WTC11 (cell line): Measurements from ENCODE around the gene FAM136A. TPM values are rescaled to one million over a fixed set of nuclear protein-coding genes. Genes with fewer than 3 reads are reported as not detected.

Source experiments
- ATAC-seq: fragments of 200-7000 bp; cut with Tn5 transposase; 2 replicates; pipeline ENCODE4 v1.10.0; 2021; ENCODE audit warnings: mild to moderate bottlenecking, moderate library complexity
- CTCF ChIA-PET: fragments of 300-600 bp; sonication (Branson Sonifier 250); formaldehyde crosslinking; loops from one replicate; lab custom pipeline; 2021; ENCODE audit warnings: antibody characterized with exemption; lab: Charles Lee
- POLR2A ChIA-PET: fragments of 350-600 bp; sonication (Branson Sonifier 250); formaldehyde crosslinking; loops from one replicate; lab custom pipeline; 2021; ENCODE audit warnings: antibody characterized with exemption; lab: Charles Lee
- DNase-seq: peaks from one replicate; pipeline ENCODE4 v3.0.0; 2021; ENCODE audit warnings: low spot score
- H3K27ac Mint-ChIP-seq: 2 replicates; pipeline ENCODE4 v1.8.0; 2021; ENCODE audit warnings: mixed read lengths
- H3K27me3 Mint-ChIP-seq: 2 replicates; pipeline ENCODE4 v1.8.0; 2021; ENCODE audit warnings: low read depth, mild to moderate bottlenecking, moderate library complexity, mixed read lengths
- H3K36me3 Mint-ChIP-seq: 2 replicates; pipeline ENCODE4 v1.8.0; 2021; ENCODE audit warnings: mixed read lengths
- H3K4me1 Mint-ChIP-seq: 2 replicates; pipeline ENCODE4 v1.8.0; 2022; ENCODE audit warnings: mixed read lengths
- H3K4me3 Mint-ChIP-seq: 2 replicates; pipeline ENCODE4 v1.8.0; 2021; ENCODE audit warnings: mild to moderate bottlenecking, moderate library complexity, mixed read lengths
- H3K9me3 Mint-ChIP-seq: 2 replicates; pipeline ENCODE4 v1.8.0; 2021; ENCODE audit warnings: mixed read lengths
- CREM ChIP-seq: sonication (generic); formaldehyde crosslinking; IDR thresholded peaks from 2 replicates; pipeline ENCODE4 v1.8.1; 2022; ENCODE audit warnings: mild to moderate bottlenecking, missing genetic modification reagents, moderate library complexity
- ESRRA ChIP-seq: sonication (generic); formaldehyde crosslinking; IDR thresholded peaks from 2 replicates; pipeline ENCODE4 v1.8.1; 2022; ENCODE audit warnings: mild to moderate bottlenecking, missing genetic modification reagents, borderline replicate concordance
- FOXP1 ChIP-seq: sonication (generic); formaldehyde crosslinking; IDR thresholded peaks from 2 replicates; pipeline ENCODE4 v1.8.0; 2022; ENCODE audit warnings: missing genetic modification reagents, mild to moderate bottlenecking, moderate library complexity, borderline replicate concordance
- GABPB1 ChIP-seq: sonication (generic); formaldehyde crosslinking; IDR thresholded peaks from 2 replicates; pipeline ENCODE4 v1.8.1; 2023; ENCODE audit warnings: mild to moderate bottlenecking, missing genetic modification reagents
- HMGXB4 ChIP-seq: sonication (generic); formaldehyde crosslinking; IDR thresholded peaks from 2 replicates; pipeline ENCODE4 v1.8.1; 2023; ENCODE audit warnings: mild to moderate bottlenecking, moderate library complexity, missing genetic modification reagents
- KAT7 ChIP-seq: sonication (generic); formaldehyde crosslinking; IDR thresholded peaks from 2 replicates; pipeline ENCODE4 v1.8.1; 2023; ENCODE audit warnings: missing genetic modification reagents, mild to moderate bottlenecking, borderline replicate concordance
- MYBL2 ChIP-seq: sonication (generic); formaldehyde crosslinking; IDR thresholded peaks from 2 replicates; pipeline ENCODE4 v1.8.1; 2023; ENCODE audit warnings: mild to moderate bottlenecking, moderate library complexity, missing genetic modification reagents
- NFE2L1 ChIP-seq: sonication (generic); formaldehyde crosslinking; IDR thresholded peaks from 2 replicates; pipeline ENCODE4 v1.8.1; 2023; ENCODE audit warnings: missing genetic modification reagents
- PRRX2 ChIP-seq: fragments of 250-450 bp; sonication (Bioruptor Pico); IDR thresholded peaks from 2 replicates; pipeline ENCODE4 v1.8.0; 2021; ENCODE audit warnings: mild to moderate bottlenecking
- SP1 ChIP-seq: sonication (generic); formaldehyde crosslinking; conservative IDR thresholded peaks from 2 replicates; pipeline ENCODE4 v1.8.1; 2022; ENCODE audit warnings: missing genetic modification reagents
- ZNF232 ChIP-seq: sonication (generic); formaldehyde crosslinking; IDR thresholded peaks from 2 replicates; pipeline ENCODE4 v1.8.0; 2022; ENCODE audit warnings: mild to moderate bottlenecking, missing genetic modification reagents
- total RNA-seq: library from RNA; stranded (reverse); gene quantifications from 3 replicates; pipeline ENCODE4 v1.2.3, GENCODE V29; 2021
- TF ChIP-seq, protein P1 (sequence below): sonication (generic); formaldehyde crosslinking; IDR thresholded peaks from 2 replicates; pipeline ENCODE4 v1.8.0; 2023; ENCODE audit warnings: mild to moderate bottlenecking, missing genetic modification reagents
- TF ChIP-seq, protein P2 (sequence below): fragments of 250-450 bp; sonication (Bioruptor Pico); IDR thresholded peaks from 2 replicates; pipeline ENCODE4 v1.9.0; 2021; ENCODE audit warnings: moderate library complexity, mild to moderate bottlenecking, inconsistent platforms, borderline replicate concordance
- TF ChIP-seq, protein P3 (sequence below): sonication (generic); formaldehyde crosslinking; IDR thresholded peaks from 2 replicates; pipeline ENCODE4 v1.8.0; 2023; ENCODE audit warnings: missing genetic modification reagents, mild to moderate bottlenecking, borderline replicate concordance
- TF ChIP-seq, protein P4 (sequence below): sonication (generic); formaldehyde crosslinking; IDR thresholded peaks from 2 replicates; pipeline ENCODE4 v1.8.1; 2022; ENCODE audit warnings: mild to moderate bottlenecking, moderate library complexity, missing genetic modification reagents

Gene FAM136A
- total RNA-seq, 1 experiment from 2014 or later: 83.9 TPM

DNA sequence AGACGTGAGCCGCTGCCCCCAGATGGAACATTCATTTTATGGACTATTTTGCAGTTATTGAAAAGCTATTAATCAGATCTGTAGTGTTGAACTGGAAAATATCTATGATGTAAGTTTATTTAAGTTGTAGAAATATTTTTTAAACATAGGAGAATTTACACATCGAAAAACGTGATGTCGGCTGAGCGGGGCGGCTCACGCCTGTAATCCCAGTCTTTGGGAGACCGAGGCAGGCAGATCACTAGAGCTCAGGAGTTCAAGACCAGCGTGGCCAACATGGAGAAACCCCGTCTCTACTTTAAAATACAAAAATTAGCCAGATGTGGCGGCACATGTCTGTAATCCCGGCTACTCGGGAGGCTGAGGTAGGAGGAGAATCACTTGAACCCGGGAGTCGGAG, 51.4 kb downstream of the FAM136A start (continued):
- TF ChIP-seq, protein P1, sequence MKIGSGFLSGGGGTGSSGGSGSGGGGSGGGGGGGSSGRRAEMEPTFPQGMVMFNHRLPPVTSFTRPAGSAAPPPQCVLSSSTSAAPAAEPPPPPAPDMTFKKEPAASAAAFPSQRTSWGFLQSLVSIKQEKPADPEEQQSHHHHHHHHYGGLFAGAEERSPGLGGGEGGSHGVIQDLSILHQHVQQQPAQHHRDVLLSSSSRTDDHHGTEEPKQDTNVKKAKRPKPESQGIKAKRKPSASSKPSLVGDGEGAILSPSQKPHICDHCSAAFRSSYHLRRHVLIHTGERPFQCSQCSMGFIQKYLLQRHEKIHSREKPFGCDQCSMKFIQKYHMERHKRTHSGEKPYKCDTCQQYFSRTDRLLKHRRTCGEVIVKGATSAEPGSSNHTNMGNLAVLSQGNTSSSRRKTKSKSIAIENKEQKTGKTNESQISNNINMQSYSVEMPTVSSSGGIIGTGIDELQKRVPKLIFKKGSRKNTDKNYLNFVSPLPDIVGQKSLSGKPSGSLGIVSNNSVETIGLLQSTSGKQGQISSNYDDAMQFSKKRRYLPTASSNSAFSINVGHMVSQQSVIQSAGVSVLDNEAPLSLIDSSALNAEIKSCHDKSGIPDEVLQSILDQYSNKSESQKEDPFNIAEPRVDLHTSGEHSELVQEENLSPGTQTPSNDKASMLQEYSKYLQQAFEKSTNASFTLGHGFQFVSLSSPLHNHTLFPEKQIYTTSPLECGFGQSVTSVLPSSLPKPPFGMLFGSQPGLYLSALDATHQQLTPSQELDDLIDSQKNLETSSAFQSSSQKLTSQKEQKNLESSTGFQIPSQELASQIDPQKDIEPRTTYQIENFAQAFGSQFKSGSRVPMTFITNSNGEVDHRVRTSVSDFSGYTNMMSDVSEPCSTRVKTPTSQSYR (CRISPR knock-in tag): no peak

- H3K4me3 Mint-ChIP-seq: peak within 1 kb of the TSS; percentile 97
- TF ChIP-seq, protein P2, sequence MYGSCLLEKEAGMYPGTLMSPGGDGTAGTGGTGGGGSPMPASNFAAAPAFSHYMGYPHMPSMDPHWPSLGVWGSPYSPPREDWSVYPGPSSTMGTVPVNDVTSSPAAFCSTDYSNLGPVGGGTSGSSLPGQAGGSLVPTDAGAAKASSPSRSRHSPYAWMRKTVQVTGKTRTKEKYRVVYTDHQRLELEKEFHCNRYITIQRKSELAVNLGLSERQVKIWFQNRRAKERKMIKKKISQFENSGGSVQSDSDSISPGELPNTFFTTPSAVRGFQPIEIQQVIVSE: no peak
- TF ChIP-seq MYBL2 (CRISPR knock-in tag) (peak; percentile 67; the same call in 1 of the 2 replicates), ESRRA (CRISPR knock-in tag) (no peak), CREM (CRISPR knock-in tag) (no peak), HMGXB4 (peak; percentile 40; the same call in 1 of the 2 replicates), NFE2L1 (CRISPR knock-in tag) (0 out of 2 replicates have a peak, but pooled peaks have one; percentile 39), ZNF232 (peak; percentile 38; the same call in 1 of the 2 replicates), FOXP1 (CRISPR knock-in tag) (peak; percentile 77; the same call in 1 of the 2 replicates), SP1 (CRISPR knock-in tag) (peak; percentile 52; the same call in 1 of the 2 replicates), KAT7 (0 out of 2 replicates have a peak, but pooled peaks have one; percentile 21), PRRX2 (0 out of 2 replicates have a peak, but pooled peaks have one; percentile 39), GABPB1 (CRISPR knock-in tag) (no peak)
- TF ChIP-seq, protein P3, sequence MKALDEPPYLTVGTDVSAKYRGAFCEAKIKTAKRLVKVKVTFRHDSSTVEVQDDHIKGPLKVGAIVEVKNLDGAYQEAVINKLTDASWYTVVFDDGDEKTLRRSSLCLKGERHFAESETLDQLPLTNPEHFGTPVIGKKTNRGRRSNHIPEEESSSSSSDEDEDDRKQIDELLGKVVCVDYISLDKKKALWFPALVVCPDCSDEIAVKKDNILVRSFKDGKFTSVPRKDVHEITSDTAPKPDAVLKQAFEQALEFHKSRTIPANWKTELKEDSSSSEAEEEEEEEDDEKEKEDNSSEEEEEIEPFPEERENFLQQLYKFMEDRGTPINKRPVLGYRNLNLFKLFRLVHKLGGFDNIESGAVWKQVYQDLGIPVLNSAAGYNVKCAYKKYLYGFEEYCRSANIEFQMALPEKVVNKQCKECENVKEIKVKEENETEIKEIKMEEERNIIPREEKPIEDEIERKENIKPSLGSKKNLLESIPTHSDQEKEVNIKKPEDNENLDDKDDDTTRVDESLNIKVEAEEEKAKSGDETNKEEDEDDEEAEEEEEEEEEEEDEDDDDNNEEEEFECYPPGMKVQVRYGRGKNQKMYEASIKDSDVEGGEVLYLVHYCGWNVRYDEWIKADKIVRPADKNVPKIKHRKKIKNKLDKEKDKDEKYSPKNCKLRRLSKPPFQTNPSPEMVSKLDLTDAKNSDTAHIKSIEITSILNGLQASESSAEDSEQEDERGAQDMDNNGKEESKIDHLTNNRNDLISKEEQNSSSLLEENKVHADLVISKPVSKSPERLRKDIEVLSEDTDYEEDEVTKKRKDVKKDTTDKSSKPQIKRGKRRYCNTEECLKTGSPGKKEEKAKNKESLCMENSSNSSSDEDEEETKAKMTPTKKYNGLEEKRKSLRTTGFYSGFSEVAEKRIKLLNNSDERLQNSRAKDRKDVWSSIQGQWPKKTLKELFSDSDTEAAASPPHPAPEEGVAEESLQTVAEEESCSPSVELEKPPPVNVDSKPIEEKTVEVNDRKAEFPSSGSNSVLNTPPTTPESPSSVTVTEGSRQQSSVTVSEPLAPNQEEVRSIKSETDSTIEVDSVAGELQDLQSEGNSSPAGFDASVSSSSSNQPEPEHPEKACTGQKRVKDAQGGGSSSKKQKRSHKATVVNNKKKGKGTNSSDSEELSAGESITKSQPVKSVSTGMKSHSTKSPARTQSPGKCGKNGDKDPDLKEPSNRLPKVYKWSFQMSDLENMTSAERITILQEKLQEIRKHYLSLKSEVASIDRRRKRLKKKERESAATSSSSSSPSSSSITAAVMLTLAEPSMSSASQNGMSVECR (CRISPR knock-in tag): 0 out of 2 replicates have a peak, but pooled peaks have one; percentile 21
- TF ChIP-seq, protein P4, sequence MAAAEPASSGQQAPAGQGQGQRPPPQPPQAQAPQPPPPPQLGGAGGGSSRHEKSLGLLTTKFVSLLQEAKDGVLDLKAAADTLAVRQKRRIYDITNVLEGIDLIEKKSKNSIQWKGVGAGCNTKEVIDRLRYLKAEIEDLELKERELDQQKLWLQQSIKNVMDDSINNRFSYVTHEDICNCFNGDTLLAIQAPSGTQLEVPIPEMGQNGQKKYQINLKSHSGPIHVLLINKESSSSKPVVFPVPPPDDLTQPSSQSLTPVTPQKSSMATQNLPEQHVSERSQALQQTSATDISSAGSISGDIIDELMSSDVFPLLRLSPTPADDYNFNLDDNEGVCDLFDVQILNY (CRISPR knock-in tag): peak; percentile 42; the same call in 1 of the 2 replicates
- ChIA-PET POLR2A (interaction anchor here (0.6 to 2.4 kb wide), 3 partner anchors 10 to 334 kb away, joined by 3 to 18 read pairs (median 5); partner anchors contain the start of genes MXD1 and PCYOX1), CTCF (no interaction called here)
- ATAC-seq (peak; percentile 97), DNase-seq (peak; percentile 99)
- H3K9me3 Mint-ChIP-seq: no peaks in the 10 kb centered on the region
- H3K27ac Mint-ChIP-seq: peak within 1 kb of the TSS; percentile 100
- H3K27me3 Mint-ChIP-seq: peaks cover 4% of the 10 kb centered on the region
- peaks cover 10% of the 10 kb centered on the region; the same call in 1 of the 2 replicates for H3K36me3 Mint-ChIP-seq
- H3K4me1 Mint-ChIP-seq: peaks cover 34% of the 10 kb centered on the region
These were observed 53.6 kb downstream of the FAM136A start, which contains the start of gene TIA1 for GRCh38 chr2:70248181-70248847. TIA1 (minus strand) TSS chr2:70248628; CDS start chr2:70248430, 198 bp downstream.
